ENCODE measurements around the gene OSBPL5.

DNA sequence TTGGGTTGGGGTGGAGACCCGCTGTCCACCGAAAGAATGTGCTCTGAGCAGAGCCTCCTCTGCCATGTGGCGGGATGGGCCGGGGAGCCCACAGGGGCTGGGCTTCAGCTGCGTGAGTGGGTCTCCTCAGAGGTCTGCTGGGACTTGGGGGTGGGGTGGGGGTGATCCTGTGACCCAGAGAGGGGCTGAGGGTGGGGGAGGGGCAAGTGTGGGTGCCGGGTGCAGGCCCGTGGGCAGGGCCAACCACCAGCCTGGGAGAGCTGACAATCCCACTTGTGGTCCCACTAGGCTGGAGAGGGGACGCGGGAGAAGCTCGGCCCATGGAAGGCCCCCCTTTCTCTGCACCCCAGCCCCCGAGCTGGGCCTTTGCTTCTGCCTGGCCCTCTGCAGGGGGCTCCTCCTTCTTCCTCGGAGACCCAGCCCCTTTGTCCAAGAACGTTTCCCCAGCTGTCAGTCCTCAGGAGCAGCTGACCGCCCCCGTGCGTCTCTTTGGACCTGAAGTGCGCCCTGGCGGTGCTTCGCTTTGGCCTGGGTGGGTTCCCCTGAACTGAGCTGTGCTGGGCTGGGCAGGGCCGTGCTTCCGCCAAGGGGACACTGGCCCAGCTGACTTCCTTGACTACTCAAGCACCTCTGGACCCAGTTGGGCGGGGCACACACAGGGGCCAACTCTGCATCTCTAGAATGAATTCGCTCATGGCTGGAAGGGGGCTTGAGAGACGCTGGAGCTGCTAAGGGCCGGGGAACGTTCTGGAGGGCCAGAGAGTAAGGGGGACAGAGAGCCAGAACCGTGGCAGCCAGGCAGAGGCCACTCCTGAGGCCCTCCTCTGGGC is 30.2 kb downstream of the OSBPL5 start:
- no peak for TF ChIP-seq CTCF (IDR thresholded peaks at IDR 0.05)
- TF ChIP-seq POLR2A (IDR thresholded peaks at IDR 0.05): no peak
- TF ChIP-seq EP300 (IDR thresholded peaks at IDR 0.05; ENCODE audit: low read depth): no peak
- no peak for TF ChIP-seq POLR2AphosphoS5 (IDR thresholded peaks at IDR 0.05)
